ENCODE data around the gene PCNX4. TPM values are rescaled to one million over a fixed set of nuclear protein-coding genes. Genes with fewer than 3 reads are reported as not detected.
"Not testable (repeated sequence)": the region's sequence is repeated elsewhere in the genome, so short reads cannot be mapped to it uniquely, and the experiment has no call there.

PCNX4 gene
- total RNA-seq (2014; rRNA removed; shearing (Covaris generic)), result 77.5 and 99.9 TPM in 2 replicates
- 20.8 and 22.9 TPM in 2 replicates for polyA plus RNA-seq (2016; fragmentation: Nextera tagmentation; extraction: Ambion mirVana)
- long read RNA-seq, result 0 reads

DNA sequence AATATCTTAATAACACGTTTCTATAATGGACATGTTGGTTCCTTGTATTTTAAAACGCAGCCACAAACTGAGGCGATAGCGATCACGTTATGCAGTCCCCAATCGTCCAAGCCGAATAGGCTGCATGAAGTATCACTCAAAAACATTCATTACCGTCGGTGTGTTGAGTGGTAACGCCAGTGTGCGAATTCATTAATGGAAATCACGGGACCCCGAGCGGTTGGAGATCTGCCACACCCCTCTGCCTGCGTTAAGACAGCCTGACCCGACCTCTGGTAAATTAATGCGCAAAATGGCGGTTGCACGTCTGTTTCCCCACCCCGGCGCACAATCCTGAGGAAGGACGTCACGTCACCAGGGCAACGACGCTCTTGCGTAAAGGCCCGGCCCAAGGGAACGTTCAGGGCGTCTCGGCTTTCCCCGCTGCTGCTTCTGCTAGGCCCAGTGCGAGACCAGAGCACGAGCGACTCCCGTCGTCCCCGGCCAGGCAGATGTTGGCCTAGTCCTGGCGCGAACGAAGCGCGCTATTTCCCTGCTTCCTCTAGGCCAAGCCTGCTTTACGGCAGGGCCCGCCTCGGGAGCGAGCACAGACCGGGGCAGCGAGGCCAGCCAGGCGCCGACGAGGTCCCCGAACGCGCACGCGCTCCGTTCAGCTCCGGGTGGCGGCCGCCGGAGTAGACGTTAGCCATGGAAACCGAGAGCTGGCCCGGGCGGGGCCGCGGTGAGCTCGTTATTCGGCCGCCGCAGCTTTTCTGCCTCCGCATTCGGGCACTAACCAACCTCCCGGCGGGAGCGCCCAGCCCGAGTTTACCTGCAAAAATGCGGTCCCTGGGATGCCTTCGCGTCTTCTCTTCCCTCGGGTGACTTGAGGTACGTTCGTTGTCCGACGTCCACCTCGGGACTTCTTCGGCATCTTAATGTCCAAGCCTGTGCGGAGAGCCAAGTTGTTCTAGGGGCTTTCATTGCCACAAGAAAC is at the start of gene PCNX4:
Gene PCNX4, plus strand, starts transcription at position 374 of the 976 bp plus-strand sequence. CDS start 15,716 bp downstream, outside the sequence.
- Histone ChIP-seq H3K79me2 (replicated peaks; ENCODE audit: insufficient read depth) (peaks cover 43% of the 10 kb centered on the region), H3K4me1 (ENCODE audit: insufficient read depth) (peaks cover 26% of the 10 kb centered on the region), H4K20me1 (replicated peaks; ENCODE audit: insufficient read depth) (0 out of 2 replicates have a peak, but pooled peaks cover 5% of the 10 kb centered on the region), H3K36me3 (ENCODE audit: insufficient read depth) (no peaks in the 10 kb centered on the region), H3K27ac (ENCODE audit: low read depth) (peak within 1 kb of the TSS; percentile 94), H3K27me3 (ENCODE audit: insufficient read depth) (no peaks in the 10 kb centered on the region), H3K4me2 (peak within 1 kb of the TSS; percentile 81), H2AFZ (peak within 1 kb of the TSS; percentile 97), H3K9me2 (ENCODE audit: insufficient read depth) (no peaks in the 10 kb centered on the region), H3K4me3 (peak within 1 kb of the TSS; percentile 73), H3F3A (replicated peaks; ENCODE audit: low read depth) (0 out of 2 replicates have a peak, but pooled peaks cover 6% of the 10 kb centered on the region)
- Mint-ChIP-seq H3K36me3 (ENCODE audit: low read depth) (peaks cover 2% of the 10 kb centered on the region; the same call in 1 of the 3 replicates), H3K27ac (peak within 1 kb of the TSS; percentile 80), H3K27me3 (ENCODE audit: insufficient read depth, low read depth, poor library complexity) (peaks cover 2% of the 10 kb centered on the region), H3K9me3 (no peaks in the 10 kb centered on the region), H3K4me1 (peaks cover 31% of the 10 kb centered on the region), H3K4me3 (peak within 1 kb of the TSS; percentile 92)
- TF ChIP-seq, protein P1, sequence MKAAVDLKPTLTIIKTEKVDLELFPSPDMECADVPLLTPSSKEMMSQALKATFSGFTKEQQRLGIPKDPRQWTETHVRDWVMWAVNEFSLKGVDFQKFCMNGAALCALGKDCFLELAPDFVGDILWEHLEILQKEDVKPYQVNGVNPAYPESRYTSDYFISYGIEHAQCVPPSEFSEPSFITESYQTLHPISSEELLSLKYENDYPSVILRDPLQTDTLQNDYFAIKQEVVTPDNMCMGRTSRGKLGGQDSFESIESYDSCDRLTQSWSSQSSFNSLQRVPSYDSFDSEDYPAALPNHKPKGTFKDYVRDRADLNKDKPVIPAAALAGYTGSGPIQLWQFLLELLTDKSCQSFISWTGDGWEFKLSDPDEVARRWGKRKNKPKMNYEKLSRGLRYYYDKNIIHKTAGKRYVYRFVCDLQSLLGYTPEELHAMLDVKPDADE (IDR thresholded peaks at IDR 0.05), result 0 out of 2 replicates have a peak, but pooled peaks have one; percentile 38
- peak; percentile 91 for TF ChIP-seq POLR2AphosphoS5 (IDR thresholded peaks at IDR 0.05; ENCODE audit: low read depth)
- TF ChIP-seq CREB1 (CRISPR knock-in tag; IDR thresholded peaks at IDR 0.05; ENCODE audit: low read depth), result peak; percentile 90
- TF ChIP-seq EZH2phosphoT487 (IDR thresholded peaks at IDR 0.05; ENCODE audit: unreplicated experiment), result no peak
- DNase-seq (ENCODE audit: low spot score), result peak; percentile 98
- ATAC-seq, result peak; percentile 93

DNA sequence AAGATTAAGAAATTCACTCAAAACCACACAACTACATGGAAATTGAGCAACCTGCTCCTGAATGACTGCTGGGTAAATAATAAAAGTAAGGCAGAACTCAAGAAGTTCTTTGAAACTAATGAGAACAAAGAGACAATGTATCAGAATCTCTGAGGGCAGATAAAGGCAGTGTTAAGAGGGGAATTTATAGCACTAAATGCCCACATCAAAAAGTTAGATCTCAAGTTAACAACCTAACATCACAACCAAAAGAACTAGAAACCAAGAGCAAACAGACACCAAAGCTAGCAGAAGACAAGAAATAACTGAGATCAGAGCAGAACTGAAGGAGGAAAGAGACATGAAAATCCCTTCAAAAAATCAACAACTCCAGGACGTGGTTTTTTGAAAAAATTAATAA is 43.7 kb upstream of the PCNX4 start:
- H3K4me1 Mint-ChIP-seq; H3K4me3 ChIP-seq; H3K36me3 Mint-ChIP-seq (ENCODE audit: low read depth); H3K9me2 ChIP-seq (ENCODE audit: insufficient read depth); DNase-seq (ENCODE audit: low spot score); H4K20me1 ChIP-seq (replicated peaks; ENCODE audit: insufficient read depth); H3K27ac Mint-ChIP-seq; H3K4me2 ChIP-seq; ATAC-seq; H3K4me3 Mint-ChIP-seq; H3K27me3 ChIP-seq (ENCODE audit: insufficient read depth); H3K27ac ChIP-seq (ENCODE audit: low read depth); H3K79me2 ChIP-seq (replicated peaks; ENCODE audit: insufficient read depth); H2AFZ ChIP-seq; H3F3A ChIP-seq (replicated peaks; ENCODE audit: low read depth); H3K36me3 ChIP-seq (ENCODE audit: insufficient read depth); H3K27me3 Mint-ChIP-seq (ENCODE audit: insufficient read depth, low read depth, poor library complexity); H3K4me1 ChIP-seq (ENCODE audit: insufficient read depth): not testable (repeated sequence)
- H3K9me3 Mint-ChIP-seq, result peaks cover 17% of the 10 kb centered on the region

DNA sequence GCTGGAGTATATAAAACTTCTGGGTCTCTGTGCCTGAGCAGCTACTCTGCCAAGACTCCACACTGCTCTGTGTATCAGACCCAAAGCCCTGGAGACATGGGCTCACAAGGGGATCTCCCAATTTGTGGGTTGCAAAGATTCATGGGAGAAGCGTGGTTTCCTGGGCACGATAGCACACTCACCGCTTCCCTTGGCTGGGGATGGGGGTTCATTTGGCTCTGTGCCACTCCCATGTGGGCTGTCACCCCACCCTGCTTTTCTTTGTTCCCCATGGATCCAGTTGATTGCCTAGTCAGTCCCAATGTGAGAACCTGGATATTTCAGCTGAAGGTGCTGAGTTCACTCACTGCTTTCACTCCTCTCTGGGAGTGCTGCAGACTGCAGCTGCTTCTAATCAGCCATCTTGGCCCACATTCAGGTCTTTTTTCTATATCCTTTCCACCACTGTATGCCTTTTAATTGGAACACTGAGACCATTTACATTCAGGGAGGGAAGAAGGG is 40.0 kb upstream of the PCNX4 start:
- Histone ChIP-seq H3K4me3 (no peak overlapping the region), H3K4me2 (no peak overlapping the region), H4K20me1 (replicated peaks; ENCODE audit: insufficient read depth) (no peaks in the 10 kb centered on the region), H3K79me2 (replicated peaks; ENCODE audit: insufficient read depth) (no peaks in the 10 kb centered on the region), H3F3A (replicated peaks; ENCODE audit: low read depth) (no peaks in the 10 kb centered on the region), H3K27me3 (ENCODE audit: insufficient read depth) (no peaks in the 10 kb centered on the region), H2AFZ (peak overlapping the region; percentile 75; the same call in 1 of the 2 replicates), H3K27ac (ENCODE audit: low read depth) (no peak overlapping the region), H3K9me2 (ENCODE audit: insufficient read depth) (0 out of 2 replicates have a peak, but pooled peaks cover 2% of the 10 kb centered on the region), H3K4me1 (ENCODE audit: insufficient read depth) (no peaks in the 10 kb centered on the region), H3K36me3 (ENCODE audit: insufficient read depth) (no peaks in the 10 kb centered on the region)
- Mint-ChIP-seq H3K27me3 (ENCODE audit: insufficient read depth, low read depth, poor library complexity) (no peaks in the 10 kb centered on the region), H3K36me3 (ENCODE audit: low read depth) (no peaks in the 10 kb centered on the region), H3K4me3 (no peak overlapping the region), H3K9me3 (no peaks in the 10 kb centered on the region), H3K27ac (no peak overlapping the region), H3K4me1 (no peaks in the 10 kb centered on the region)
- TF ChIP-seq STAT1 (IDR thresholded peaks at IDR 0.05; ENCODE audit: unreplicated experiment), result no peak
- TF ChIP-seq POLR2AphosphoS5 (IDR thresholded peaks at IDR 0.05; ENCODE audit: low read depth), result no peak
- TF ChIP-seq ZNF331 (CRISPR knock-in tag; IDR thresholded peaks at IDR 0.05; ENCODE audit: low read depth), result no peak
- no peak for TF ChIP-seq EZH2phosphoT487 (IDR thresholded peaks at IDR 0.05; ENCODE audit: unreplicated experiment)
- DNase-seq (ENCODE audit: low spot score), result no peak
- no peak for ATAC-seq
